SK-N-SH treated with all-trans-retinoic acid at 6 μM for 48 hours (cell line): Measurements from ENCODE around the gene CUBN.

Experiments used
- PATZ1 ChIP-seq: fragments of 250-450 bp; sonication (Bioruptor Pico); IDR thresholded peaks from 2 replicates; pipeline ENCODE4 v1.8.0; 2020; ENCODE audit warnings: mild to moderate bottlenecking, moderate library complexity, borderline replicate concordance
- POU6F1 ChIP-seq: fragments of 250-450 bp; sonication (Bioruptor Pico); IDR thresholded peaks from 2 replicates; pipeline ENCODE4 v1.8.0; 2021; ENCODE audit warnings: low read depth, mild to moderate bottlenecking, moderate library complexity, borderline replicate concordance
- ZFP3 ChIP-seq: fragments of 250-450 bp; sonication (Bioruptor Pico); IDR thresholded peaks from 2 replicates; pipeline ENCODE4 v1.5.0; 2020; ENCODE audit warnings: mild to moderate bottlenecking, moderate library complexity
- TF ChIP-seq, protein P1 (sequence below): fragments of 250-450 bp; sonication (Bioruptor Pico); IDR thresholded peaks from 2 replicates; pipeline ENCODE4 v1.5.0; 2020; ENCODE audit warnings: mild to moderate bottlenecking, moderate library complexity

GRCh38 chr10:16854623-16855022, 275.0 kb downstream of the CUBN start:
- TF ChIP-seq PATZ1 (CRISPR knock-in tag) (no peak), POU6F1 (CRISPR knock-in tag) (no peak), ZFP3 (CRISPR knock-in tag) (no peak)
- TF ChIP-seq, protein P1, sequence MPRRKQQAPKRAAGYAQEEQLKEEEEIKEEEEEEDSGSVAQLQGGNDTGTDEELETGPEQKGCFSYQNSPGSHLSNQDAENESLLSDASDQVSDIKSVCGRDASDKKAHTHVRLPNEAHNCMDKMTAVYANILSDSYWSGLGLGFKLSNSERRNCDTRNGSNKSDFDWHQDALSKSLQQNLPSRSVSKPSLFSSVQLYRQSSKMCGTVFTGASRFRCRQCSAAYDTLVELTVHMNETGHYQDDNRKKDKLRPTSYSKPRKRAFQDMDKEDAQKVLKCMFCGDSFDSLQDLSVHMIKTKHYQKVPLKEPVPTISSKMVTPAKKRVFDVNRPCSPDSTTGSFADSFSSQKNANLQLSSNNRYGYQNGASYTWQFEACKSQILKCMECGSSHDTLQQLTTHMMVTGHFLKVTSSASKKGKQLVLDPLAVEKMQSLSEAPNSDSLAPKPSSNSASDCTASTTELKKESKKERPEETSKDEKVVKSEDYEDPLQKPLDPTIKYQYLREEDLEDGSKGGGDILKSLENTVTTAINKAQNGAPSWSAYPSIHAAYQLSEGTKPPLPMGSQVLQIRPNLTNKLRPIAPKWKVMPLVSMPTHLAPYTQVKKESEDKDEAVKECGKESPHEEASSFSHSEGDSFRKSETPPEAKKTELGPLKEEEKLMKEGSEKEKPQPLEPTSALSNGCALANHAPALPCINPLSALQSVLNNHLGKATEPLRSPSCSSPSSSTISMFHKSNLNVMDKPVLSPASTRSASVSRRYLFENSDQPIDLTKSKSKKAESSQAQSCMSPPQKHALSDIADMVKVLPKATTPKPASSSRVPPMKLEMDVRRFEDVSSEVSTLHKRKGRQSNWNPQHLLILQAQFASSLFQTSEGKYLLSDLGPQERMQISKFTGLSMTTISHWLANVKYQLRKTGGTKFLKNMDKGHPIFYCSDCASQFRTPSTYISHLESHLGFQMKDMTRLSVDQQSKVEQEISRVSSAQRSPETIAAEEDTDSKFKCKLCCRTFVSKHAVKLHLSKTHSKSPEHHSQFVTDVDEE (CRISPR knock-in tag), result no peak
